Esophagus squamous epithelium (tissue), 5 donors: ENCODE data around the gene ADCY5. TPM values are rescaled to one million over a fixed set of nuclear protein-coding genes. Genes with fewer than 3 reads are reported as not detected.

Source experiments
- DNase-seq: peaks from one replicate; lab custom pipeline; 2025; lab: John Stamatoyannopoulos, UW
- H3K27ac ChIP-seq, 4 donors: fragments of 200-600 bp; sonication (generic); one replicate each; pipeline ENCODE4 v1.5.1; 2016 to 2019; ENCODE audit warnings: mild to moderate bottlenecking in 1 of 4
- H3K27me3 ChIP-seq, 4 donors: fragments of 200-600 bp; sonication (generic); 1 replicate in 3 of 4; 2 replicates in 1 of 4; pipeline versions ENCODE4 v1.5.1 to v1.6.0; 2017 to 2021; ENCODE audit warnings: antibody characterized with exemption in 1 of 4
- H3K36me3 ChIP-seq, 3 donors: fragments of 200-600 bp; sonication (generic); one replicate each; pipeline ENCODE4 v1.5.1; 2016 to 2019
- H3K4me1 ChIP-seq, 3 donors: fragments of 200-600 bp; sonication (generic); one replicate each; pipeline ENCODE4 v1.5.1; 2017 to 2019
- H3K4me3 ChIP-seq, 4 donors: fragments of 200-600 bp; sonication (generic); 1 replicate in 3 of 4; 2 replicates in 1 of 4; pipeline ENCODE4 v1.5.1; 2016 to 2019; ENCODE audit warnings: mild to moderate bottlenecking in 2 of 4, moderate library complexity in 1 of 4
- H3K9me3 ChIP-seq, 3 donors: fragments of 200-600 bp; sonication (generic); one replicate each; pipeline ENCODE4 v1.5.1; 2016 to 2019
- POLR2A ChIP-seq, 4 donors: fragments of 450-650 bp; IDR thresholded peaks; one replicate each; pipeline ENCODE4 v1.6.1; 2017; ENCODE audit warnings: antibody characterized with exemption in 4 of 4, mild to moderate bottlenecking in 4 of 4, moderate library complexity in 3 of 4
- WGBS, 2 donors: methylation state at CpG; one replicate each; pipeline ENCODE4 v1.1.5; 2018; 5-methylcytosine and 5-hydroxymethylcytosine counted together
- intact Hi-C: fragments of 100-400 bp; cut with DNase I; formaldehyde crosslinking; loops from one replicate; pipeline ENCODE4 v1.15.0; 2022
- total RNA-seq, 4 donors: library from RNA; depleted of rRNA; stranded (reverse); fragments of >200 nt; gene quantifications; one replicate each; pipeline ENCODE4 v1.1.0, GENCODE V29; 2016
- TF ChIP-seq, protein P1 (sequence below), 6 experiments: fragments of 450-650 bp in 4 of 6; fragments of 200-600 bp in 2 of 6; sonication (generic) in 2 of 6; IDR thresholded peaks; one replicate each; pipeline ENCODE4 v1.5.1; 2016 to 2019; ENCODE audit warnings: antibody characterized with exemption in 6 of 6, mild to moderate bottlenecking in 4 of 6, moderate library complexity in 4 of 6
- donor health status: DM: yes; HTN: yes; CAD: no.

ADCY5 gene
- total RNA-seq, 4 donors from 2014 or later = 0.72 to 17.4 (median 5.3) TPM

DNA sequence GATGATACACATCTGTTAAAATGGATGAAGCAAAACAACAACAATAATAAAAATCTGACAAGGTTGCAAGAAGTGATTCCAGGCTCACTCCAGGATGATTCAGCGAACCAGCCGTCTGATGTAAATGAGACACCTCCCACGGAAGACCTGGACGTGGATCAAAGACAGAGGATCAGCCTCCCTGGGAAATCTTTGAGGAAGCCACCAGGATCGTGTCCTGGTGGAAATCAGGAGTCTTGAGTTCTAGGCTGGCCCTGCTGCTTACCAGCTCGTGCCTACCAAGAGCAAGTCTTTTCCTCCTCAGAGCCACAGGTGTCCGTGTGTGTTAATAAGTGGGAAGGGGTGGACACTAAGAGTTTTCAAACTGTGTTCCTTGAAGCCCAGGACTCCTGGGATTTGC is 15.3 kb upstream of the ADCY5 start:
- no peak for DNase-seq
- Histone ChIP-seq H3K9me3 (no peaks in the 10 kb centered on the region), H3K4me1 (no peaks in the 10 kb centered on the region), H3K36me3 (no peaks in the 10 kb centered on the region), H3K4me3 (no peak overlapping the region), H3K27ac (no peak overlapping the region), H3K27me3 (peaks cover 0 to 10% (median 0%) of the 10 kb centered on the region in 4 donors)
- intact Hi-C loops = no loop called here
- 49 to 50% methylated on average over 6 of the region's 7 CpGs for WGBS, 2 donors
- no peak for TF ChIP-seq POLR2A (IDR thresholded peaks at IDR 0.05)
- TF ChIP-seq, protein P1, sequence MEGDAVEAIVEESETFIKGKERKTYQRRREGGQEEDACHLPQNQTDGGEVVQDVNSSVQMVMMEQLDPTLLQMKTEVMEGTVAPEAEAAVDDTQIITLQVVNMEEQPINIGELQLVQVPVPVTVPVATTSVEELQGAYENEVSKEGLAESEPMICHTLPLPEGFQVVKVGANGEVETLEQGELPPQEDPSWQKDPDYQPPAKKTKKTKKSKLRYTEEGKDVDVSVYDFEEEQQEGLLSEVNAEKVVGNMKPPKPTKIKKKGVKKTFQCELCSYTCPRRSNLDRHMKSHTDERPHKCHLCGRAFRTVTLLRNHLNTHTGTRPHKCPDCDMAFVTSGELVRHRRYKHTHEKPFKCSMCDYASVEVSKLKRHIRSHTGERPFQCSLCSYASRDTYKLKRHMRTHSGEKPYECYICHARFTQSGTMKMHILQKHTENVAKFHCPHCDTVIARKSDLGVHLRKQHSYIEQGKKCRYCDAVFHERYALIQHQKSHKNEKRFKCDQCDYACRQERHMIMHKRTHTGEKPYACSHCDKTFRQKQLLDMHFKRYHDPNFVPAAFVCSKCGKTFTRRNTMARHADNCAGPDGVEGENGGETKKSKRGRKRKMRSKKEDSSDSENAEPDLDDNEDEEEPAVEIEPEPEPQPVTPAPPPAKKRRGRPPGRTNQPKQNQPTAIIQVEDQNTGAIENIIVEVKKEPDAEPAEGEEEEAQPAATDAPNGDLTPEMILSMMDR (IDR thresholded peaks at IDR 0.05) = no peak

DNA sequence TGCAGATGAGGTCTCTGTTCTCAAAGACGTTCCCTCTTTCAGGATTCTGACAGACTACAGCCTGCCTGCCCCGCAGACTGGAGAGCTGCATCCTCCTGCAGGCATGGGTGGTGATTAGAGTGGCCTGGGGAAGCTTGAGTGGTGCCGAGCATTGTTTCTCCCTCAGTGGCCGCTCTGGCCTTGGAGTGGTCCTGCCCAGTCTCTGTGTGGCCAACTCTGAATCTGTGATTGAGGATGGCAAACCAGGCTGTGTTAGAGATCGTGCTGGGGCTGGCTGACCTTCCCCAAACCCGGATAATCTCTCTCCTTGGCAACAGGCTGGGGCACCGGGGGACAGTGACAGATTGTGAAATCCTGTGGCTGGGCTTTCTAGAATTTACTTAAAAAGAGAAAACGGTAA is 11.0 kb upstream of the ADCY5 start:
- intact Hi-C loops = no loop called here
- Histone ChIP-seq H3K27me3 (peaks cover 0 to 20% (median 0%) of the 10 kb centered on the region in 4 donors), H3K9me3 (no peaks in the 10 kb centered on the region), H3K36me3 (no peaks in the 10 kb centered on the region), H3K4me1 (no peaks in the 10 kb centered on the region), H3K27ac (no peak overlapping the region), H3K4me3 (no peak overlapping the region)
- TF ChIP-seq, protein P1 (IDR thresholded peaks at IDR 0.05) = no peak
- no peak for TF ChIP-seq POLR2A (IDR thresholded peaks at IDR 0.05)
- 20 to 34% methylated on average over 5 to 6 of the region's 8 CpGs for WGBS, 2 donors
- DNase-seq = no peak

DNA sequence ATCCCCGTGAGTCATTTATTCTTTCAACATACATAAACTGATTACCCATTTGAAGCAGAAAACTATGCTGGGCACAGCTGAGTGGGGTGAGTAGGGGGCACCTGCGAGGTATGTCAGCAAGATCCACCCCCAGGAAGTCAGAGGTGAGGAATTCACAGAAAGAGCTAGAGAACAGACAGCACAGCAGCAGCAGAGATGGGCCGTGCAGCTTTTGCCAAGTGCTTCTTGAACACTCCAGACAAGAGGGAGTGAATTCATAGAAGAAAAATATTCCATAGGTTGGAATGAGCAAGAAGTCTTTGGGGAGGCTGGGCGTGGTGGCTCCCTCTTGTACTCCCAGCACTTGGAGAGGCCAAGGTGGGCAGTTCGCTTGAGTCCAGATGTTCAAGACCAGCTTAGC is 9.4 kb upstream of the ADCY5 start:
- H3K9me3 ChIP-seq = no peaks in the 10 kb centered on the region
- TF ChIP-seq, protein P1 (IDR thresholded peaks at IDR 0.05) = no peak
- WGBS, 2 donors = 69 to 81% methylated on average over 4 to 5 of the region's 5 CpGs

DNA sequence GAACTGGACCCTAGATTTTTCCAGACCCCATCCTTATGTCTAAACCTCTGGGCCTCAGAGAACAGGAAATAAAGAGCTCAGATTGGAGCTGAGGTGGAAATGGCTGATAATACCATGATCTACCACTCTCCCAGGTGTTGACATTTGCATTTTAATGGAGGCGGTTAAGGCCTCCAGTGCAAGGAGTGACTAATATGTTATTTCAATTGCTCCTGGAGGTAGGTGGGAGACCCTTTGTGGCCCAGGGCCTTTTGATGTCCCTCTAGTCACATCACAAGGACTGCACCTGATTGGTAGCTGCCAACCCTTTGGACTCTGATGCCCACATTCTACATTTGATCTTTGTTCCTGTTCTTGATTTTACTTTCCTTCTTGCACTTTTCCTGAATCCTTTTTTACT is 9.0 kb upstream of the ADCY5 start:
- WGBS, 2 donors = 80 to 88% methylated on average over 1 of the region's 1 CpG

More for the DNA sequence above, 9.4 kb upstream of the ADCY5 start:
- Histone ChIP-seq H3K4me1 (no peaks in the 10 kb centered on the region), H3K27ac (no peak overlapping the region), H3K36me3 (no peaks in the 10 kb centered on the region), H3K4me3 (no peak overlapping the region), H3K27me3 (peaks cover 0 to 24% (median 0%) of the 10 kb centered on the region in 4 donors)
- no peak for DNase-seq
- intact Hi-C loops = no loop called here

DNA sequence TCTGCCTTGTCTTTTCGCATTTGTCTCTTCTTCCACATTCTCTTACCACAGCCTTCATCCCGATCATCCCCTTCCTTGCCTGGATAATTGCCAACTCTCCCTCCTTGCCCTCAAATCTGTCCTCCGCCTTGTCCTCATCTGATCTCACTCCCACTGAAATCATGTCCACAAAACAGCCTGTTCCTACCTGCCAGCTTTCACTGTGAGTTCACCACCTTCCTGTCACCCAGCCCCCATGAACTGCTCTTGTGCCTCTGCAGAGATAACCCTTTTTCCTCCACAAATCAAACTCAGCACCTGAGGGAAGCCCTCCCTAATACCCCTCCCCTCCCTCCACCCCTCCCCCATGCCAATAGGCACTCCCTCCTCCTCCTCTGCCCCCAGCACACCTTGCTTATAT is 4.8 kb upstream of the ADCY5 start:
- intact Hi-C loops = no loop called here
- Histone ChIP-seq H3K9me3 (no peaks in the 10 kb centered on the region), H3K27ac (no peak overlapping the region), H3K27me3 (peaks cover 0 to 51% (median 0%) of the 10 kb centered on the region in 4 donors), H3K4me1 (peaks cover 7 to 26% (median 14%) of the 10 kb centered on the region in 3 donors), H3K36me3 (no peaks in the 10 kb centered on the region), H3K4me3 (no peak overlapping the region)
- WGBS, 2 donors = 49 to 60% methylated on average over 3 of the region's 3 CpGs
- TF ChIP-seq POLR2A (IDR thresholded peaks at IDR 0.05) = no peak
- TF ChIP-seq, protein P1 (IDR thresholded peaks at IDR 0.05) = no peak
- DNase-seq = no peak

More for the DNA sequence above, 9.0 kb upstream of the ADCY5 start:
- DNase-seq = no peak
- no peaks in the 10 kb centered on the region for H3K4me1 ChIP-seq
- peaks cover 0 to 24% (median 0%) of the 10 kb centered on the region in 4 donors for H3K27me3 ChIP-seq
- H3K4me3 ChIP-seq = no peak overlapping the region
- TF ChIP-seq, protein P1 (IDR thresholded peaks at IDR 0.05) = no peak
- no peak for TF ChIP-seq POLR2A (IDR thresholded peaks at IDR 0.05)
- H3K36me3 ChIP-seq = no peaks in the 10 kb centered on the region
- H3K27ac ChIP-seq = no peak overlapping the region
- intact Hi-C loops = no loop called here
- H3K9me3 ChIP-seq = no peaks in the 10 kb centered on the region
